H9 (cell line): ENCODE measurements around the gene TRIM50. TPM values are rescaled to one million over a fixed set of nuclear protein-coding genes. Genes with fewer than 3 reads are reported as not detected.
"Not testable (repeated sequence)": the region's sequence is repeated elsewhere in the genome, so short reads cannot be mapped to it uniquely, and the experiment has no call there.

Source experiments
- DNase-seq: peaks from one replicate; pipeline ENCODE4 v3.0.0-alpha.2; 2017
- H2AFZ ChIP-seq: one replicate; pipeline ENCODE4 v1.6.1; 2013; ENCODE audit warnings: mild to moderate bottlenecking, low read length, control low read depth, moderate library complexity
- H2AK5ac ChIP-seq: 2 replicates; pipeline ENCODE4 v1.6.1; 2013; ENCODE audit warnings: low read length, control low read depth, mixed read lengths; ENCODE audit not compliant: insufficient read length
- H2BK120ac ChIP-seq: one replicate; pipeline ENCODE4 v1.6.1; 2013; ENCODE audit warnings: low read depth, mild to moderate bottlenecking, low read length, control low read depth, inconsistent platforms; ENCODE audit not compliant: poor library complexity, severe bottlenecking
- H2BK12ac ChIP-seq: 2 replicates; pipeline ENCODE4 v1.6.1; 2013; ENCODE audit warnings: low read length, control low read depth, mixed read lengths, low read depth; ENCODE audit not compliant: insufficient read length
- H2BK15ac ChIP-seq: 2 replicates; pipeline ENCODE4 v1.6.1; 2013; ENCODE audit warnings: low read depth, low read length, control low read depth
- H2BK20ac ChIP-seq: one replicate; pipeline ENCODE4 v1.6.1; 2013; ENCODE audit warnings: low read depth, mild to moderate bottlenecking, low read length, control low read depth, inconsistent platforms; ENCODE audit not compliant: poor library complexity, severe bottlenecking
- H2BK5ac ChIP-seq: 2 replicates; pipeline ENCODE4 v1.6.1; 2013; ENCODE audit warnings: low read length, control low read depth, mixed read lengths; ENCODE audit not compliant: insufficient read length
- H3K14ac ChIP-seq: 2 replicates; pipeline ENCODE4 v1.6.1; 2013; ENCODE audit warnings: low read length, control low read depth; ENCODE audit not compliant: insufficient read depth
- H3K18ac ChIP-seq: 2 replicates; pipeline ENCODE4 v1.6.1; 2013; ENCODE audit warnings: low read depth, mild to moderate bottlenecking, mixed read lengths, low read length, control low read depth; ENCODE audit not compliant: insufficient read length
- H3K23ac ChIP-seq: 2 replicates; pipeline ENCODE4 v1.6.1; 2013; ENCODE audit warnings: low read length, control low read depth, mixed read lengths, low read depth; ENCODE audit not compliant: insufficient read length
- H3K23me2 ChIP-seq: 2 replicates; pipeline ENCODE4 v1.6.1; 2013; ENCODE audit warnings: low read depth, mild to moderate bottlenecking, mixed read lengths, low read length, control low read depth; ENCODE audit not compliant: insufficient read length, poor library complexity, severe bottlenecking
- H3K27ac ChIP-seq: 2 replicates; pipeline ENCODE4 v1.5.1; 2013; ENCODE audit warnings: low read length, control low read depth, mixed read lengths, low read depth; ENCODE audit not compliant: insufficient read length
- H3K27me3 ChIP-seq: 2 replicates; pipeline ENCODE4 v1.6.1; 2013; ENCODE audit warnings: low read length, control low read depth, inconsistent platforms; ENCODE audit not compliant: insufficient read depth
- H3K4ac ChIP-seq: 2 replicates; pipeline ENCODE4 v1.6.1; 2013; ENCODE audit warnings: low read depth, mild to moderate bottlenecking, control low read depth, inconsistent platforms, low read length, moderate library complexity
- H3K4me1 ChIP-seq: 2 replicates; pipeline ENCODE4 v1.6.1; 2013; ENCODE audit warnings: low read length, control low read depth, inconsistent platforms; ENCODE audit not compliant: insufficient read depth
- H3K4me2 ChIP-seq: 2 replicates; pipeline ENCODE4 v1.6.1; 2013; ENCODE audit warnings: low read length, control low read depth, mixed read lengths; ENCODE audit not compliant: insufficient read length, insufficient read depth
- H3K56ac ChIP-seq: 2 replicates; pipeline ENCODE4 v1.6.1; 2013; ENCODE audit warnings: low read depth, mild to moderate bottlenecking, mixed read lengths, low read length, control low read depth; ENCODE audit not compliant: insufficient read length
- H3K79me1 ChIP-seq: 2 replicates; pipeline ENCODE4 v1.6.1; 2013; ENCODE audit warnings: low read depth, mild to moderate bottlenecking, moderate library complexity, low read length, control low read depth, inconsistent platforms; ENCODE audit not compliant: insufficient read depth, poor library complexity, severe bottlenecking
- H3K79me2 ChIP-seq: 2 replicates; pipeline ENCODE4 v1.6.1; 2013; ENCODE audit warnings: low read length, control low read depth, inconsistent platforms; ENCODE audit not compliant: insufficient read depth
- H3K9ac ChIP-seq: 2 replicates; pipeline ENCODE4 v1.6.1; 2013; ENCODE audit warnings: low read length, control low read depth, mixed read lengths; ENCODE audit not compliant: insufficient read length; ENCODE audit errors: extremely low read depth
- H3K9me3 ChIP-seq: one replicate; pipeline ENCODE4 v1.6.1; 2013; ENCODE audit warnings: low read depth, low read length, inconsistent platforms; ENCODE audit not compliant: control insufficient read depth
- H3T11ph ChIP-seq: one replicate; pipeline ENCODE4 v1.6.1; 2013; ENCODE audit warnings: mild to moderate bottlenecking, low read length, control low read depth, inconsistent platforms
- H4K20me1 ChIP-seq: one replicate; pipeline ENCODE4 v1.6.1; 2013; ENCODE audit not compliant: control insufficient read depth, insufficient read length, insufficient read depth
- H4K5ac ChIP-seq: 2 replicates; pipeline ENCODE4 v1.6.1; 2013; ENCODE audit warnings: low read depth, mild to moderate bottlenecking, mixed read lengths, low read length, control low read depth; ENCODE audit not compliant: insufficient read length
- H4K8ac ChIP-seq: replicated peaks from 2 replicates; pipeline ENCODE4 v1.6.1; 2013; ENCODE audit warnings: low read length, control low read depth, mixed read lengths, low read depth; ENCODE audit not compliant: insufficient read length
- H4K91ac ChIP-seq: 2 replicates; pipeline ENCODE4 v1.6.1; 2013; ENCODE audit warnings: low read depth, mild to moderate bottlenecking, moderate library complexity, mixed read lengths, low read length, control low read depth; ENCODE audit not compliant: insufficient read length
- H3K27ac Mint-ChIP-seq, 3 experiments: 2 replicates in 2 of 3; 3 replicates in 1 of 3; pipeline ENCODE4 v1.8.0; 2020 to 2021; ENCODE audit warnings: mixed read lengths in 3 of 3, mild to moderate bottlenecking in 1 of 3, moderate library complexity in 1 of 3
- H3K27me3 Mint-ChIP-seq: 2 replicates; pipeline ENCODE4 v1.8.0; 2021; ENCODE audit warnings: low read depth, mild to moderate bottlenecking, moderate library complexity, mixed read lengths
- H3K36me3 Mint-ChIP-seq, 3 experiments: 2 replicates in 2 of 3; 3 replicates in 1 of 3; pipeline ENCODE4 v1.8.0; 2020 to 2021; ENCODE audit warnings: low read depth in 3 of 3, mixed read lengths in 3 of 3; ENCODE audit not compliant: insufficient read depth in 1 of 3
- H3K4me1 Mint-ChIP-seq, 2 experiments: 2 replicates each; pipeline ENCODE4 v1.8.0; 2020; ENCODE audit warnings: mixed read lengths in 2 of 2
- H3K4me3 Mint-ChIP-seq, 2 experiments: 2 replicates in 1 of 2; 3 replicates in 1 of 2; pipeline ENCODE4 v1.8.0; 2020 to 2021; ENCODE audit warnings: mild to moderate bottlenecking in 2 of 2, mixed read lengths in 2 of 2, moderate library complexity in 1 of 2
- H3K9me3 Mint-ChIP-seq, 2 experiments: 2 replicates in 1 of 2; 3 replicates in 1 of 2; pipeline ENCODE4 v1.8.0; 2020; ENCODE audit warnings: mild to moderate bottlenecking in 2 of 2, mixed read lengths in 2 of 2, moderate library complexity in 1 of 2
- WGBS: extraction: QIAGEN DNeasy Blood & Tissue Kit; methylation state at CpG from one replicate; pipeline ENCODE4 v1.1.7; 2013; ENCODE audit warnings: missing lambda C conversion rate, low lambda C conversion rate, mixed read lengths; ENCODE audit not compliant: insufficient read length; ENCODE audit errors: extremely low coverage; 5-methylcytosine and 5-hydroxymethylcytosine counted together
- total RNA-seq: library from RNA; stranded (reverse); gene quantifications from 2 replicates; pipeline ENCODE4 v1.2.1, GENCODE V29; 2021

Gene TRIM50
- total RNA-seq, 1 experiment from 2014 or later, result not detected

GRCh38 chr7:73297706-73298105 is 30.2 kb downstream of the TRIM50 start:
- not testable (repeated sequence) for H3K14ac ChIP-seq, H2BK20ac ChIP-seq, H3K9ac ChIP-seq, H3K27me3 Mint-ChIP-seq, H3K36me3 Mint-ChIP-seq, H3K4me1 ChIP-seq, H2BK12ac ChIP-seq, H2BK120ac ChIP-seq, H3K9me3 Mint-ChIP-seq, H3K18ac ChIP-seq, H3K27me3 ChIP-seq, H2AFZ ChIP-seq, H3K4me2 ChIP-seq, H2AK5ac ChIP-seq, H3K9me3 ChIP-seq, H3K79me1 ChIP-seq, H3K79me2 ChIP-seq, H4K91ac ChIP-seq, H3K4me3 Mint-ChIP-seq, H4K8ac ChIP-seq, H4K5ac ChIP-seq, H2BK5ac ChIP-seq, H4K20me1 ChIP-seq, H2BK15ac ChIP-seq, H3K56ac ChIP-seq, H3K27ac Mint-ChIP-seq, H3K4ac ChIP-seq, H3K23ac ChIP-seq, DNase-seq, H3K27ac ChIP-seq, H3K4me1 Mint-ChIP-seq, H3T11ph ChIP-seq, H3K23me2 ChIP-seq
- WGBS, result no CpG with 5 or more reads among the region's 27 CpGs

GRCh38 chr7:73297235-73297634 is 30.6 kb downstream of the TRIM50 start:
- H3K56ac ChIP-seq, H4K91ac ChIP-seq, DNase-seq, H3K9me3 ChIP-seq, H3K18ac ChIP-seq, H2BK120ac ChIP-seq, H3K9ac ChIP-seq, H3K36me3 Mint-ChIP-seq, H2BK5ac ChIP-seq, H2BK20ac ChIP-seq, H3K23ac ChIP-seq, H3K4me3 Mint-ChIP-seq, H3K79me2 ChIP-seq, H3K4me1 Mint-ChIP-seq, H4K8ac ChIP-seq, H3K14ac ChIP-seq, H2BK12ac ChIP-seq, H3K27ac ChIP-seq, H4K20me1 ChIP-seq, H3K27me3 ChIP-seq, H3K4ac ChIP-seq, H2AFZ ChIP-seq, H3K23me2 ChIP-seq, H3T11ph ChIP-seq, H3K4me2 ChIP-seq, H3K4me1 ChIP-seq, H3K9me3 Mint-ChIP-seq, H3K27ac Mint-ChIP-seq, H2BK15ac ChIP-seq, H4K5ac ChIP-seq, H2AK5ac ChIP-seq, H3K27me3 Mint-ChIP-seq, H3K79me1 ChIP-seq: not testable (repeated sequence)
- no CpG with 5 or more reads among the region's 13 CpGs for WGBS
